Mammary epithelial cell (primary cell): Measurements from ENCODE around the gene CTCF.

ENCODE experiments used
- CTCF ChIP-seq, 2 donors: IDR thresholded peaks in 1 of 2; conservative IDR thresholded peaks in 1 of 2; 2 replicates each; pipeline ENCODE4 v1.5.1; 2011 to 2012; ENCODE audit warnings: inconsistent platforms in 2 of 2, low read length in 2 of 2, mild to moderate bottlenecking in 2 of 2, control low read depth in 1 of 2, low read depth in 1 of 2; ENCODE audit not compliant: insufficient read depth in 1 of 2; ENCODE audit errors: extremely low read depth in 1 of 2
- EZH2 ChIP-seq: IDR thresholded peaks from 2 replicates; pipeline ENCODE4 v1.6.1; 2012; ENCODE audit warnings: low read length, inconsistent platforms, borderline replicate concordance

- no peak for TF ChIP-seq CTCF (conservative IDR thresholded peaks at IDR 0.05 in 1 of 2, IDR thresholded peaks at IDR 0.05 in 1 of 2; ENCODE audit: extremely low read depth in 1 of 2, insufficient read depth in 1 of 2, low read depth in 1 of 2, low read length in 2 of 2)
- TF ChIP-seq EZH2 = no peak
These were observed 34.0 kb upstream of the CTCF start, which contains the start of gene RIPOR1 for GRCh38 chr16:67528222-67528869.
